NCI-H1092 (cell line): ENCODE data around the gene RAB7A.

Experiments
- DNase-seq: peaks from one replicate; lab custom pipeline; 2025; lab: John Stamatoyannopoulos, UW

The RAB7A gene

DNA sequence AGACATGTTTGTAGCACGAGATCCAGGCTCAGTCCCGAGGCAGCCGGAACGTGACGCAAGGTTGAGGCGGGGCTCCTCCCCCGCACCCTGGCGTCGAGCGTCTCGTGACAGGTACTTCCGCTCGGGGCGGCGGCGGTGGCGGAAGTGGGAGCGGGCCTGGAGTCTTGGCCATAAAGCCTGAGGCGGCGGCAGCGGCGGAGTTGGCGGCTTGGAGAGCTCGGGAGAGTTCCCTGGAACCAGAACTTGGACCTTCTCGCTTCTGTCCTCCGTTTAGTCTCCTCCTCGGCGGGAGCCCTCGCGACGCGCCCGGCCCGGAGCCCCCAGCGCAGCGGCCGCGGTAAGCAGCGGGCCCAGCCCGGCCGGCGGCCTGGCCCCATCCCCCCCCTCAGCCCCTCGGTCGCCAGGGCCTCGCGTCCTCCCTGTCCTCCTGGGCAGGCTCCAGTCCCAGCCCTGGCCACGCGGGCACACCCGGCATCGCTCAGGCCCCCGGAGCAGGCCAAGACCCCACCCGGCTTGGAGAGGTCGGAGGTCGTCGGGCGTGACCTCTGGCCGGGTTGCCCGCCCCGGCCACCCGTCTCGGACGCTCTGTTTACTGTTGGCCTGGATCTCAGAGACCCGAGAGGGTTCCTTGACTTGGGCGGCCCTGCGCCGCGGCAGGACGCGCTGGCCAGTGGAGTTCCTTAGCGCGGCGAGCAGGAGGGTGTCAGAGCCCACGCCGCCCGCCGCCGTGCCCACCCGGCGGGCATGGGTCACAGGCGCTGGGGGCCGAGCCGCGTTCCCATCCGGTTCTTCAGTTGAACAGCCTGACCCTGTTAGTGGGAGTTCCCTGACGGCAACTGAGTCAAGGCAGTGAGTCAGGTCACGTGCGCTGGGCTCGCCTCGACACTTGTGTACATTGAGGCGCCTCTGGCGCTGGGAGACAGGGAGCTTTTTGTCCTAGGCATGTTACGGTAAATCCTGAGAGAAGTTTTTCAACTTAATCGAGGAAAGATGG, at the start of gene RAB7A:
Gene RAB7A (plus strand): TSS at position 161 of the 994 bp plus-strand sequence. CDS start 69,185 bp downstream, outside the sequence.
- DNase-seq: peak; percentile 95

GRCh38 chr3:128679338-128679737, 46.6 kb upstream of the RAB7A start:
- no peak for DNase-seq

GRCh38 chr3:128680603-128681368, 45.2 kb upstream of the RAB7A start:
- DNase-seq: peak; percentile 93

DNA sequence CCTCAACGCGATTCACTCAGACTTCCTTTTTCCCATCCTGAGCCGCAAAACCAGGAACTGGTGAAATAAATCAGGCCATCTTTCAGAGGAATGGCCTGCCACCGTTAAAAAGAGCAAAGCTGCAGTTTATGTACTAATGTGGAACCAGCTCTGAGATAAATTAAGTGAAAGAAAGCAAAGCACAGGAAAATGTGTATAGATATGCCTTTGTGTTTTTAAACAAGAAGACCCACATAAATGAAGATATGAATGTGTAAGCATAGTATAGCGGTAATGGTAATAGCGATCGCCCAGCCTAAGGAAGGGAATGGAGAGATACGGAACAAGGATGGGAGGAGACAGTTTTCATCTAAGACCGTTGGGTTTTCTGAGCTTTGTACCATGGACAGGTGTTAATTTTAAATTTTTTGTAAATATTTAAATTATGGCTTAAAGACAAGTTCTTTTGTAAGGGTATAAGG, 44.6 kb upstream of the RAB7A start:
- no peak for DNase-seq

- no peak for DNase-seq
Measured at GRCh38 chr3:128683957-128684356, 42.0 kb upstream of the RAB7A start.

DNA sequence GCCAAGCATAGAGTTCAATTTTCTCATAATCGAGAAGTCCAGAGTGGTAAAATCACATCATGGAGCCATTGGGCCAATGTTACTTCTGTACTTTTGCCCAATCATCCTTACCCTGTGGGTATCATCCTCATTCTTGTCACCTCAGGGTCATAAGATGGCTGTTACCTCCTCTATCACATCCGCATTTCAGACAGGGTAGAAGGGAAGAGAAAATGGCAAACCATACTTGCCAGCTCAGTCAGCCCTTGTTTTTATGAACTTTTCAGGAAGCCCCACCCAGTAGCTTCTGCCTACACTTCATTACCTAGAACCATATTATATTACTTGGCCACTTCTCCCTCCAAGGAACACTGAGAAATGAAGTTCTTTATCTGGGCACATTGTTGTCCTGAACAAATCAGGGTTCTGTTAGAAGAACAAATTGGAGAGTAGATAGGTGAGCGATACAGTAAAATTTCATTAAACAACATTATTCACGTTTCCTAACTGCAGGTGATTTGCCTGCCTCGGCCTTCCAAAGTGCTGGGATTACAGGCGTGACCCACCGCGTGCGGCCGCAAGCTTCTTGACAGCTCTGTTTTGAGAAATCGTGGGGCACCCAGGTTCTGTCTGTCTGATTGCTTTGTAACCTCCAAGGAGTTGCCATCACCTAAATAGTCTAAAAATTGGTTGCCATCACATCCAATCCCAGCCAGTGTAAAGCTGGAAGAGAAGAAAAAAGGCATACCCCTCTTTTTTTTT, 40.8 kb upstream of the RAB7A start:
- DNase-seq: no peak

- DNase-seq: no peak
Measured at GRCh38 chr3:128686465-128686864, 39.5 kb upstream of the RAB7A start.

DNA sequence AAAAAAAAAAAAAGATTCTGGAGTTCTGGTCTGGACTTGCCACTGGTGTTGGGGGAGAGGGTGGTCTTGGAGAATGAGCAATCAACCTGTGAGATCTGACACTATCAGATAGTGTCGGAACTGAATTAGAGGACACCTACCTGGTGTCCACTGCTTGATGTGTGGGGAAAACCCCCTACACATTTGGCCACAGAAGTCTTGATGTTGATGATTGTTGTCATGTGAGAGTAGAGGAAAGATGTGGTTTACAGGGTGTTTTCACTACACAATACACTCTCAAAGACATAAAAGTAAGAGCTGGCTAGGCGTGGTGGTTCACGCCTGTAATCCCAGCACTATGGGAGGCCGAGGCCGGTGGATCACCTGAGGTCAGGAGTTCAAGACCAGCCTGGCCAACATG, 36.9 kb upstream of the RAB7A start:
- DNase-seq: no peak

DNA sequence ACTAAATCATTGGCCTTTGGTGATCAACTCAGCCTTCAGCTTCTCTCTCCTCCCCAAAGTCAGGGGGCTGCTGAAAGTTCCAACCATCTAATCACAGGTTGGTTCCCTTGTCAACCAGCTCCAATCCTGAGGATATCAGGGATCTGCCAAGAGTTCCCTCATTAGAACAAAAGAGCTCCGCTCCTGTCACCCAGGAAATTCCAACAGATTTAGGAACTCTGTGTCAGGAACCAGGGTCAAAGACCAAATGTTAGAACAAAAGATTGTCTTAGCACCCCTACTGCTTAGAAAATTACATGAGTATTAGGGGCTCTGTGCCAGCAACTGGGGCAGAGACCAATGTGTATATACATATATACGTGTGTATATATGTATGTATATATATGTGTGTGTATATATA, 32.3 kb upstream of the RAB7A start:
- no peak for DNase-seq

- no peak for DNase-seq
Measured at GRCh38 chr3:128697341-128697740, 28.6 kb upstream of the RAB7A start.

GRCh38 chr3:128698211-128699047, 27.6 kb upstream of the RAB7A start:
- DNase-seq: peak; percentile 22

- no peak for DNase-seq
Measured at GRCh38 chr3:128701342-128702212, 24.4 kb upstream of the RAB7A start.

DNA sequence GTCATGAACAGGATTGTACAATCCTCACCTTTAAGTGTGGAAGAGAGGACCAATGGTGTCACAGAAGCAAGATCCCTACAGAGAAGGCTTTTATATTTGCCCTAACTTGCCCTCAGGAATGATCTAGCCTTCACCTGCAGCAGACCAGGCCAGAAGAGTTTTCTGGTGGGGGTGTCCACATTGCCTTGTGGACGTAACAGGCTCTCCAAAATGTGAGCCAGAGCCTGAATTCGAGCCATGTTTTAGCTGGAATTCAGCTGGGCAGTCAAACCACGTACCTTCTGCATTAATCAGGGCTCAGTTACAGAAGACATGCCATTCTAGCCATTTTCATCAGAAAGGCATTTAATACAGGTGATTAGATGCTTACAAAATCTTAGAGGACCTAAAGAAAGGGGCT, 23.6 kb upstream of the RAB7A start:
- no peak for DNase-seq

- DNase-seq: no peak
Measured at GRCh38 chr3:128703561-128703960, 22.4 kb upstream of the RAB7A start.

DNA sequence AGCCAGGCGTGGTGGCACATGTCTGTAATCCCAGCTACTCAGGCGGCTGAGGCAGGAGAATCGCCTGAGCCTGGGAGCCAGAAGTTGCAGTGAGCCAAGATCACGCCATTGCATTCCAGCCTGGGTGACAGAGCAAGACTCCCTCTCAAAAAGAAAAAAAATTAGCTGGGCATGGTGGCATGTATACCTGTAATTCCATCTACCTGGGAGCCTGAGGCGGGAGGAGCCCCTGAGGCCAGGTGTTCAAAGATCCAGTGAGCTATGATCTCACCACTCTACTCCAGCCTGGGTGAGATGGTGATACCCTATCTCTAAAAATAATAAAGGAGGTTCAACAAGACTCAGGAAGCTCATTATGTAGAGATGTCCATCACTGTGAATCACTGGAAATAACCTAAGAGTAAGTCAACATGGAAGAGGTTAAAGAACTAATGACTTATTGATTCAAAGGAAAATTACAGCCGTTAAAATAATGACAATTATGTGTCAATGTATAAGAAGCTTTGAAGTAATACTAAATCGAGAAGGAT, 19.8 kb upstream of the RAB7A start:
- DNase-seq: no peak

- no peak for DNase-seq
Measured at GRCh38 chr3:128707928-128708494, 18.0 kb upstream of the RAB7A start.

GRCh38 chr3:128709038-128709437, 16.9 kb upstream of the RAB7A start:
- no peak for DNase-seq

- no peak for DNase-seq
Measured at GRCh38 chr3:128709506-128710210, 16.3 kb upstream of the RAB7A start.
